Ovary (tissue), 3 donors: ENCODE results near the gene TEX2.

Experiments used
- CTCF ChIP-seq, 3 donors: fragments of 450-650 bp in 2 of 3; fragments of 200-600 bp in 1 of 3; IDR thresholded peaks; one replicate each; pipeline versions ENCODE4 v1.5.1 to v1.8.0; 2016 to 2022; ENCODE audit warnings: antibody characterized with exemption in 3 of 3, mild to moderate bottlenecking in 1 of 3
- EP300 ChIP-seq: sonication (generic); formaldehyde crosslinking; IDR thresholded peaks from one replicate; pipeline ENCODE4 v1.6.1; 2017; ENCODE audit warnings: antibody characterized with exemption
- donor health status: DM: no; HTN: no; CAD: no.

- TF ChIP-seq CTCF (IDR thresholded peaks at IDR 0.05) (no peak), EP300 (no peak)
These were observed 113.9 kb downstream of the TEX2 start for GRCh38 chr17:64149196-64149595.
